Endothelial cell of umbilical vein (primary cell): ENCODE results near the gene RAMACL. TPM values are rescaled to one million over a fixed set of nuclear protein-coding genes. Genes with fewer than 3 reads are reported as not detected.

ENCODE experiments used
- BruUV-seq: library from RNA; stranded (reverse); fragments of 400-500 nt; replicated peaks from 2 replicates; lab custom pipeline; 2021; lab: Mats Ljungman, UMichigan
- CTCF ChIA-PET: fragments of 300-600, 350-600 bp; sonication (Branson Sonifier 250); formaldehyde crosslinking; loops from one replicate; lab custom pipeline; 2021; ENCODE audit warnings: antibody characterized with exemption, inconsistent platforms; lab: Charles Lee
- POLR2A ChIA-PET: fragments of 300-600, 350-600 bp; sonication (Branson Sonifier 250); formaldehyde crosslinking; loops from one replicate; lab custom pipeline; 2021; ENCODE audit warnings: antibody characterized with exemption, inconsistent platforms; lab: Charles Lee
- DNase-seq: peaks from one replicate; pipeline ENCODE4 v3.0.0-alpha.2; 2011; ENCODE audit warnings: low read depth, low spot score
- FAIRE-seq: peaks from 2 replicates; lab custom pipeline; 2011; peaks lifted over from hg19 to GRCh38; lab: Jason Lieb, UNC
- H2AFZ ChIP-seq: 2 replicates; pipeline ENCODE4 v1.6.0; 2012; ENCODE audit warnings: low read depth, low read length, control low read depth, inconsistent platforms
- H3K27ac ChIP-seq: 2 replicates; pipeline ENCODE4 v1.5.1; 2011; ENCODE audit warnings: low read depth, mild to moderate bottlenecking, control low read depth, low read length, moderate library complexity; ENCODE audit not compliant: insufficient read depth
- H3K27me3 ChIP-seq, 2 experiments: 2 replicates each; pipeline versions ENCODE4 v1.6.0 to v1.6.1; 2011; ENCODE audit warnings: low read length in 2 of 2, mixed read lengths in 1 of 2; ENCODE audit not compliant: control insufficient read depth in 2 of 2, insufficient read depth in 2 of 2
- H3K36me3 ChIP-seq, 2 experiments: 2 replicates in 1 of 2; 3 replicates in 1 of 2; pipeline ENCODE4 v1.5.1; 2011; ENCODE audit warnings: low read length in 2 of 2, mild to moderate bottlenecking in 1 of 2, moderate library complexity in 1 of 2; ENCODE audit not compliant: control insufficient read depth in 2 of 2, insufficient read depth in 2 of 2; ENCODE audit errors: extremely low read depth in 1 of 2
- H3K4me1 ChIP-seq: 3 replicates; pipeline ENCODE4 v1.5.1; 2011; ENCODE audit warnings: mild to moderate bottlenecking, low read length; ENCODE audit not compliant: control insufficient read depth, insufficient read depth; ENCODE audit errors: extremely low read depth
- H3K4me2 ChIP-seq: 2 replicates; pipeline ENCODE4 v1.6.1; 2011; ENCODE audit warnings: low read length, control low read depth, mixed read lengths; ENCODE audit not compliant: insufficient read depth
- H3K4me3 ChIP-seq, 3 experiments: fragments of 200-600 bp in 1 of 3; sonication (generic), shearing (Covaris generic) in 1 of 3; replicated peaks in 1 of 3; 2 replicates each; pipeline ENCODE4 v1.5.1; 2011 to 2016; ENCODE audit warnings: control low read depth in 3 of 3, low read length in 3 of 3, mild to moderate bottlenecking in 2 of 3, inconsistent platforms in 1 of 3, low read depth in 1 of 3, moderate library complexity in 1 of 3; ENCODE audit not compliant: insufficient read depth in 1 of 3
- H3K79me2 ChIP-seq: 2 replicates; pipeline ENCODE4 v1.6.0; 2012; ENCODE audit warnings: low read length, inconsistent platforms; ENCODE audit not compliant: control insufficient read depth, insufficient read depth
- H3K9ac ChIP-seq: replicated peaks from 2 replicates; pipeline ENCODE3; 2011; ENCODE audit warnings: low read length, control low read depth; ENCODE audit not compliant: insufficient read depth; ENCODE audit errors: extremely low read depth
- H3K9me1 ChIP-seq: replicated peaks from 3 replicates; pipeline ENCODE4 v1.6.0; 2011; ENCODE audit warnings: mild to moderate bottlenecking, low read length; ENCODE audit not compliant: control insufficient read depth, insufficient read depth; ENCODE audit errors: extremely low read depth
- H3K9me3 ChIP-seq: replicated peaks from 2 replicates; pipeline ENCODE4 v1.5.1; 2012; ENCODE audit warnings: low read length, inconsistent platforms; ENCODE audit not compliant: control insufficient read depth, insufficient read depth
- H4K20me1 ChIP-seq: replicated peaks from 2 replicates; pipeline ENCODE3; 2011; ENCODE audit warnings: mild to moderate bottlenecking, low read length; ENCODE audit not compliant: control insufficient read depth, insufficient read depth; ENCODE audit errors: extremely low read depth
- CTCF ChIP-seq, 2 donors: IDR thresholded peaks; 1 replicate in 1 of 2; 2 replicates in 1 of 2; pipeline ENCODE4 v1.5.1; 2011; ENCODE audit warnings: low read length in 2 of 2, mild to moderate bottlenecking in 2 of 2, moderate library complexity in 2 of 2, control low read depth in 1 of 2, inconsistent platforms in 1 of 2, low read depth in 1 of 2; ENCODE audit not compliant: insufficient read depth in 1 of 2; ENCODE audit errors: extremely low read depth in 1 of 2
- EZH2 ChIP-seq: IDR thresholded peaks from 2 replicates; pipeline ENCODE4 v1.6.1; 2012; ENCODE audit warnings: borderline replicate concordance, low read depth, mild to moderate bottlenecking, moderate library complexity, low read length, inconsistent platforms; ENCODE audit not compliant: severe bottlenecking
- FOS ChIP-seq: IDR thresholded peaks from 2 replicates; pipeline ENCODE4 v1.6.1; 2011; ENCODE audit warnings: mild to moderate bottlenecking, low read length, moderate library complexity, borderline replicate concordance; ENCODE audit not compliant: insufficient read depth
- GATA2 ChIP-seq: IDR thresholded peaks from 2 replicates; pipeline ENCODE4 v1.7.0; 2011; ENCODE audit warnings: low read depth, mild to moderate bottlenecking, moderate library complexity, mixed read lengths, low read length; ENCODE audit not compliant: insufficient read length, insufficient read depth
- JUN ChIP-seq: IDR thresholded peaks from 2 replicates; pipeline ENCODE4 v1.6.1; 2011; ENCODE audit warnings: borderline replicate concordance, low read depth; ENCODE audit not compliant: insufficient read length, insufficient read depth
- MYC ChIP-seq: IDR thresholded peaks from one replicate; pipeline ENCODE4 v1.6.1; 2011; ENCODE audit warnings: mild to moderate bottlenecking, low read depth, low read length
- POLR2A ChIP-seq: IDR thresholded peaks from 2 replicates; pipeline ENCODE4 v1.6.1; 2012; ENCODE audit warnings: low read depth, mild to moderate bottlenecking, control low read depth, low read length
- dilution Hi-C: fragments of 300-500 bp; cut with MboI; formaldehyde crosslinking; loops from one replicate; pipeline ENCODE4 v1.15.0; 2019; ENCODE audit warnings: low sequenced_read_pairs; ENCODE audit not compliant: extremely low pct_ligation_motif_present
- intact Hi-C: fragments of 100-400 bp; cut with micrococcal nuclease; formaldehyde crosslinking; loops from one replicate; pipeline ENCODE4 v1.10.0; 2022
- polyA plus RNA-seq, 4 experiments: library from polyadenylated mRNA; depleted of rRNA in 3 of 4; stranded (reverse) in 3 of 4; unstranded in 1 of 4; fragments of >200 nt; gene quantifications; 2 replicates each; pipeline versions ENCODE4 v1.2.1 to v1.2.3, GENCODE V29; 2011 to 2012; ENCODE audit warnings: missing spikeins in 1 of 4
- total RNA-seq: library from RNA; stranded (reverse); gene quantifications from 2 replicates; pipeline ENCODE4 v1.2.3, GENCODE V29; 2021

RAMACL gene
- total and polyA plus RNA-seq, 2 donors (not counting 3 experiments of a cell fraction or from before 2014, with no cell fraction given) = 0.17 to 5.3 TPM

GRCh38 chr6:166541366-166541765 lies 45.1 kb downstream of the RAMACL start:
- no peak overlapping the region for H2AFZ ChIP-seq
- BruUV-seq = no TSS peak
- H4K20me1 ChIP-seq = no peaks in the 10 kb centered on the region
- FAIRE-seq (no peak), DNase-seq (no peak)
- no peak overlapping the region for H3K4me2 ChIP-seq
- ChIA-PET POLR2A (no interaction called here), CTCF (interaction anchor here (0.6 kb wide), 1 partner anchor 47 kb away, joined by 3 read pairs; no protein-coding TSS in a partner anchor)
- H3K9me3 ChIP-seq = no peaks in the 10 kb centered on the region
- H3K9ac ChIP-seq = no peak overlapping the region
- no peaks in the 10 kb centered on the region for H3K79me2 ChIP-seq
- no peak overlapping the region for H3K27ac ChIP-seq
- H3K27me3 ChIP-seq = no peaks in the 10 kb centered on the region
- peaks cover 9% of the 10 kb centered on the region for H3K4me1 ChIP-seq
- dilution Hi-C loops = no loop called here
- peaks cover 3 to 9% of the 10 kb centered on the region in 2 experiments for H3K36me3 ChIP-seq
- intact Hi-C loops = no loop called here
- TF ChIP-seq MYC (no peak), GATA2 (no peak), POLR2A (no peak), FOS (no peak), CTCF (IDR thresholded peaks at IDR 0.05; ENCODE audit: extremely low read depth in 1 of 2, insufficient read depth in 1 of 2, low read depth in 1 of 2, low read length in 2 of 2) (no peak), JUN (no peak), EZH2 (no peak)
- H3K9me1 ChIP-seq = no peaks in the 10 kb centered on the region
- H3K4me3 ChIP-seq = no peak overlapping the region
